Epidermal melanocyte (primary cell): ENCODE measurements around the gene NOX5.
"Not testable (repeated sequence)": the region's sequence is repeated elsewhere in the genome, so short reads cannot be mapped to it uniquely, and the experiment has no call there.

Experiments used
- DNase-seq: peaks from one replicate; pipeline ENCODE4 v3.0.0; 2011; ENCODE audit warnings: low spot score; ENCODE audit not compliant: insufficient read length

Gene NOX5

GRCh38 chr15:69014454-69014853, at the start of gene NOX5:
Gene NOX5 (plus strand): TSS chr15:69014695. CDS start chr15:69014736, 41 bp downstream.
- DNase-seq: no peak

- DNase-seq: no peak
Observed at GRCh38 chr15:68966996-68967395, 47.5 kb upstream of the NOX5 start.

- DNase-seq: no peak
Observed at GRCh38 chr15:68967948-68968347, 46.5 kb upstream of the NOX5 start.

- DNase-seq: no peak
Observed at GRCh38 chr15:68969298-68969697, 45.2 kb upstream of the NOX5 start.

- DNase-seq: no peak
Observed at GRCh38 chr15:68972201-68973065, 42.1 kb upstream of the NOX5 start.

GRCh38 chr15:68975651-68976160, 38.8 kb upstream of the NOX5 start:
- not testable (repeated sequence) for DNase-seq

GRCh38 chr15:68977426-68977825, 37.1 kb upstream of the NOX5 start:
- DNase-seq: not testable (repeated sequence)

- no peak for DNase-seq
Observed at GRCh38 chr15:68979006-68979405, 35.5 kb upstream of the NOX5 start.

- DNase-seq: no peak
Observed at GRCh38 chr15:68979816-68980215, 34.7 kb upstream of the NOX5 start.

GRCh38 chr15:68980786-68981185, 33.7 kb upstream of the NOX5 start:
- no peak for DNase-seq

GRCh38 chr15:68981941-68982340, 32.6 kb upstream of the NOX5 start:
- DNase-seq: no peak

- no peak for DNase-seq
Observed at GRCh38 chr15:68982976-68983563, 31.4 kb upstream of the NOX5 start.

- DNase-seq: no peak
Observed at GRCh38 chr15:68983961-68984481, 30.5 kb upstream of the NOX5 start.

- DNase-seq: no peak
Observed at GRCh38 chr15:68984586-68984985, 29.9 kb upstream of the NOX5 start.

GRCh38 chr15:68985361-68985891, 29.1 kb upstream of the NOX5 start:
- DNase-seq: no peak

GRCh38 chr15:68986322-68986721, 28.2 kb upstream of the NOX5 start:
- no peak for DNase-seq

GRCh38 chr15:68987120-68987519, 27.4 kb upstream of the NOX5 start:
- DNase-seq: no peak

- no peak for DNase-seq
Observed at GRCh38 chr15:68987676-68988075, 26.8 kb upstream of the NOX5 start.

- DNase-seq: no peak
Observed at GRCh38 chr15:68989541-68990230, 24.8 kb upstream of the NOX5 start.

GRCh38 chr15:68990231-68990991, 24.1 kb upstream of the NOX5 start:
- DNase-seq: no peak

GRCh38 chr15:68990992-68991500, 23.4 kb upstream of the NOX5 start:
- DNase-seq: no peak
